Activated gamma-delta T cell treated with Interleukin-2 at 50 U/mL for 16 hours (primary cell): Measurements from ENCODE around the gene UNG.
"Not testable (repeated sequence)": the region's sequence is repeated elsewhere in the genome, so short reads cannot be mapped to it uniquely, and the experiment has no call there.

Experiments
- DNase-seq: peaks from one replicate; pipeline ENCODE4 v3.0.0-alpha.2; 2020

The UNG gene

GRCh38 chr12:109124878-109125648, 27.7 kb downstream of the UNG start:
- DNase-seq: no peak

- DNase-seq: no peak
Measured at GRCh38 chr12:109125791-109126190, 28.4 kb downstream of the UNG start.

GRCh38 chr12:109126784-109127183, 29.4 kb downstream of the UNG start:
- no peak for DNase-seq

DNA sequence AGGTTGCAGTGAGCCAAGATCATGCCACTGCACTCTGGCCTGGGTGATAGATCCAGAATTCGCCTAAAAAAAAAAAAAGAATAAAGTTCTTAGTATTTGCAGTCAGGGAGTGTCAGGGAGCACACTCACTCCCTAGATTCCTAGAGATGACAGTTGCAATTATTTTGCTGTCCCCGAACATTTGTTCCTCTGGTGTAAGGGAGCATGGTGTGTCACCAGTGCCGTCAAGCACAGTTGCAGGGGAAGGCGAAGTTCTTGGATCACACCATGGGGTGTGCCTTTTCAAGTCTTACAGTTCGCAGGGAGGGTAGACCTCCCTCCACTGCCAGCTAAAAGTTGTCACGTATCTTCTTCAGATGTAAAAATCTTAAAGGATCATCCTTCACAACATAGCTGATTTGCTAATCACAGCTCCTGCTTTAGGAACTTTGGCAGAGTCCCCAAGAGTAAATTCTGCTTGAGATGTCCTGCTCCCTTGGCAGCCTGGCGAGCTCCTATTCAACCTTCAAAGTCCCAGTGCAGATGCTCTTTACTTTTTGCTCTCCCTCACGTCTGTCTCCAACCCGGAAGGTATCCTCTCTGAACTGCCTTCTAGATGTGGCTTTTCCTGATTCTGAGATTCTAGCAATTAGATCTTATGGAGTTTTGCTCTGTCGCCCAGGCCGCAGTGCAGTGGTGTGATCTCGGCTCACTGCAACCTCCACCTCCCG, 30.3 kb downstream of the UNG start:
- no peak for DNase-seq

DNA sequence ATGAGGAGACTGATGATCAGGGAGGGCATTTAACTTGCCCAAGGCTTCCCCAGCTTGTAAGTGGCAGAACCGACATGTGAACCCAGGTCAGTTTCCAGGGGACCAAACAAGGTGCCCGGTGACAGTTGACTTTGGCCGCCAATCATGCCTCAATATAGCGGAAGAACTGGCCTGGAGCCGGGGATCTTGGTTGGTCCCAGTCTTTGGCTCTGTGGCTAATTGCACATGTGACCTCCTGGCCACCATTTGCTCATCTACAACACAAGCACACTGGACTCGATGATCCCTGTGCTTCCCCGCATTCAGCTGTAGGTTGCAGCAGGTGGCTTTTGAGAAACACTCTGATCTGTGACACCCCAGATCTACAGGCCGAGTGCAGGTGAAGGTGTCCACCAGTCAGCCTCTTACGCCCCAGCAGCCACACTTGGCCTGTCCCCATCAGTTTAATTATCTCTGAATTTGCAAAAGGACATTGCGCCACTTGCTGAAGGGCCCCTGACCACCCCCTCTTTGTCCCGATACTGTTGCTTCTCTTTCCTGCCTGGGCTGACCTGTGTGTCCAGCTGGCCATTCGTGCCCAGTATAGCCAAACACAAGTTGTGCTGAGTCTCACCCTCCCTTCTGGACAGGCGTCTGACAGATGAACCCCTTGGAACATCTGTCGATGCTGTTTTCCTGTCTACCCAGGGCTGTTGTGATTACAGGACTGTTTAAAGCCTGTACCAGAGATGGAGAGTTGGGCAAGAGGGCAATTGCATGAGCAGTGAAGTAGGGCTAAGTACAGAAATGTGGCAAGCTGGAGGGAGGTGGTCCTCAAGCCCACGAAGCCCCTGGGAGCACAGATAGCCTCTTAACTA, 33.1 kb downstream of the UNG start:
- DNase-seq: no peak

DNA sequence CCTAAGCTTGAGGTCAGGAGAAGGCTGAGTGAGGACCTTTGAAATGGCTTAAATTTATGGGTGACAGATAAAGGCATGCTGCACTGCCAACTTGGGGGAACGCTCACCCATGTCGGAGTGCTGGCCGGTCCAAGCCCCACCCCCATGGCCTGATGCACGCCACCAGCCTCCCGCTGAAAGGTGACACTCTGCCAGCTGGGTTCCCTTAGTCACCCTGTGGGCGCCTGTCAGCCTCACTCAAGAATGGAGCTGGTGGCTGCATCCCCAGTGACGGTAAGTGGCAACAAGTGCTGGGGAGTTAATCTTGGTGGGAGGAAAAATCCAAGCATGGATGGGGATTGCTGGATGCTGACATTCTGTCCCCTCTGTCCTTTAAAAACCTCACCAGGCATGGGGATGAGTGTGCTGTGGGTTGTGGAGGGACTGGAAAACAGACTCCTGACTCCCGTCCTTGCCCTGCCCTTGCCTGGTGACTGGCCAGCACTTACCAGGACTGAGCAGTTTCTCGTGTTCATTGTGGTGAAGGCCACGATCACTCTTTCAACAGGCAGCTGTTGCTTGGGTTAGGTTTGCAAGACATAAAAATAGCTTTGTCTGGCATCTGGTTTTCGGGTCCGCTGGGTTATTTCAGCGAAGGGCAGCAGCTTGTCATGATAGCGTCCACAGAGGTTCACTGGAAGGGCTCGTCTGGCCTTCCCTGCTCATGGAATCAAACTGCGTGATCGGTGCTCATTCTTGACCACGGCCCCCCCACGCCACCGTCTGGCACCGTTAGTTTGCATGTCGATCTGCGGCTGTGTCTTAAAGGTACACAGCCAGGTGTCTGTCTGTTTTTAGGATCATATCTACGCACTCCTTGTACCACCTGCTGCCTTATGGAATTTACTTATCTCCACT, 34.0 kb downstream of the UNG start:
- no peak for DNase-seq

DNA sequence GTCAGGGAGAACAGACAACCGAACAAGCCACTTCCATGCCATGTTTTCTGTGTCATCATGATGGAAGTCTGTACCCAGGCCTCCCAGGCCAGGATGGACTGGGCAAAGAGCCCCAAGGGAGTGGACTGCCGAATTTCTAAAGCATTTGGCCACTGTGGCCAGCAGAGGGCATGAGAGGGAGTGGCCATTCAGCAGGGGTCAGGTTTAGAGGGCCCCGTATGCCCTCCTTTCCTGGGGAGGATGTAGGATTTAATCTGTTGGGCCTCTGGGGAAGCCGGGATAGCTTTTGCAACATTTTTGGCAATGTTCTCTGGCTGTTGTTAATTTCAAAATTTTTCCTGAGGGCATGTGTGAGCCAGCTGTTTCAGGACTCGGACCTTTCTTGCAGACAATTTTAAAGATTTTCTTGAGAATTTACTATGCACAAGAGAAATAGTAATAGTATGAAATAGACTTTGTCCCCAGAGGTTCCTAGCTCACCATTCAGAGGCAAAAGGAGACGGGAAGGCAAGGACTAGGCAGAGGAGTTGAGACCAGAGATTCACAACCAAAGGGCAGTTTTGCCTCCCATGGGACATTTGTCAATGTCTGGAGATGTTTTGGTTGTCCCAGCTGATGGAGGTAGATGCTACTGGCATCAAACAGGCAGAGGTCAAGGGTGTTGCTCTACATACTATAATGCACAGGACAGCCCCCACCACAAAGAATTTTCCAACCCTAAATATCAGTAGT, 37.0 kb downstream of the UNG start:
- no peak for DNase-seq

- DNase-seq: no peak
Measured at GRCh38 chr12:109137055-109137454, 39.7 kb downstream of the UNG start.

DNA sequence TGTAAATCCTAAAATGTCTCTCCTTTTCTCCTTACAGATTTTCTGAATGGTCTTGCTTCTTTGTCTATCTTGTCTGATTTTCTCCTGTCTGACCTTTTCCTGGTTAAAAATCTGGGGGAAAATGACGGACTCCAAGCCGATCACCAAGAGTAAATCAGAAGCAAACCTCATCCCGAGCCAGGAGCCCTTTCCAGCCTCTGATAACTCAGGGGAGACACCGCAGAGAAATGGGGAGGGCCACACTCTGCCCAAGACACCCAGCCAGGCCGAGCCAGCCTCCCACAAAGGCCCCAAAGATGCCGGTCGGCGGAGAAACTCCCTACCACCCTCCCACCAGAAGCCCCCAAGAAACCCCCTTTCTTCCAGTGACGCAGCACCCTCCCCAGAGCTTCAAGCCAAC, 42.0 kb downstream of the UNG start:
- DNase-seq: no peak

- DNase-seq: no peak
Measured at GRCh38 chr12:109139791-109140190, 42.4 kb downstream of the UNG start.

- no peak for DNase-seq
Measured at GRCh38 chr12:109140560-109140959, 43.2 kb downstream of the UNG start.

DNA sequence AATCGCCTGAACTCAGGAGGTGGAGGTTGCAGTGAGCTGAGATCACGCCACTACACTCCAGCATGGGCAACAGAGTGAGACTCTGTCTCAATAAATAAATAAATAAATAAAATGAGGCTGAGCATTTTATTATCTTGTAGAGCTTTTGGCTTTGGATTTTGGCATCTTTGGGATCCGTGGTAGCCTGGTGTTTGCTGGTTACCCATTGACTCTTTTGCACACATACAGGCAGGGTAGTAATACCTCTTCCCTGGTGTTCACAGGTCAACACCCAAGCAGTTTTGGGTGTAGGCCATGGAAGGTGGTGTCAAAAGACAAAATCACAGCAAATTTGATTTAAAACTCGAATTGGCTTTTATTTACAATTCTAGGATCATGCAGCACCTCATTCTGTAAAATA, 46.8 kb downstream of the UNG start:
- DNase-seq: no peak

- DNase-seq: not testable (repeated sequence)
Measured at GRCh38 chr12:109147126-109147525, 49.7 kb downstream of the UNG start.

GRCh38 chr12:109147954-109148353, 50.6 kb downstream of the UNG start:
- no peak for DNase-seq

DNA sequence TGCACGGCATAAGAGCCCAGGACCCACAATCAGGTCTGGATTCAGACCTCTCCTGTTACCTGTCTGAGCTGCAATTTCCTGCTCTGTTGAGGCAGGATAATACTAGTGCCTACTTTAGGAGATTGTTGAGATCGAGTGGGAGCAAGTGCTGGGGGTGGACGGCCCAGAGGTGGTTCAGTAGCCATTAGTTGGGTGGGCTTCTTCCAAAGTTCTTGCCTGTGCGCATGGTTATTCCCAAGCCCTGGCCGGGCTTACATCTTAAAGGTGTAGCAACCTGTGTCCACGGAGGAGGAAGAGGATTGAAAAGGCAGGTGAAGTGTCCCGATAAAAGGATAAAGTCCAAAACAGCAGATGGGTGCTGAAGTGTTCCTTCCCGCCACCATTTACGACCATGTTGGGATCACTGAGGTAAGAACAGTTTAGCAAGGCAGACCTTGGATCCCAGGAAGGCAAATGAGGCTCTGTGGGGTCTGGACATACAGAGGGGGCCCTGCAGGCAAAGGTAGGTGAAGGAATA, 52.8 kb downstream of the UNG start:
- no peak for DNase-seq

DNA sequence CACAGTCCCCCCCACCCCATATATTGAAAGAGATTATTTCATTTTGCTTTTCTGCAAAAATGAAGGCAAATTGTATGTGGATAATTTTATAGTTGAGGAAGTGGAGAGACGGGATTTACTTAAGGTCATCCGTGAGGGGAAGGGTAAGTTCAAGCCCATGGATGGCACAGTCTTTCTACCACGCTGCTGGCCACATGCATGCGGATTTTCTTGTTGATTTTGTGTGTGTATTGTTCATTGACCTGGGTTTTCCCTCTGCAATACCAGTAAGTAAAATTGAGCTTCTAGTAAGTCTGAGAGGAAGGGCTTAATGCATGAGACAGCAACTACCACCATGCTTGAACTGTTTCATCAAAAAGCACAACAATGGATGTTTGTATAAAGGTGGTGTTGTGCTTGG, 54.1 kb downstream of the UNG start:
- no peak for DNase-seq

DNA sequence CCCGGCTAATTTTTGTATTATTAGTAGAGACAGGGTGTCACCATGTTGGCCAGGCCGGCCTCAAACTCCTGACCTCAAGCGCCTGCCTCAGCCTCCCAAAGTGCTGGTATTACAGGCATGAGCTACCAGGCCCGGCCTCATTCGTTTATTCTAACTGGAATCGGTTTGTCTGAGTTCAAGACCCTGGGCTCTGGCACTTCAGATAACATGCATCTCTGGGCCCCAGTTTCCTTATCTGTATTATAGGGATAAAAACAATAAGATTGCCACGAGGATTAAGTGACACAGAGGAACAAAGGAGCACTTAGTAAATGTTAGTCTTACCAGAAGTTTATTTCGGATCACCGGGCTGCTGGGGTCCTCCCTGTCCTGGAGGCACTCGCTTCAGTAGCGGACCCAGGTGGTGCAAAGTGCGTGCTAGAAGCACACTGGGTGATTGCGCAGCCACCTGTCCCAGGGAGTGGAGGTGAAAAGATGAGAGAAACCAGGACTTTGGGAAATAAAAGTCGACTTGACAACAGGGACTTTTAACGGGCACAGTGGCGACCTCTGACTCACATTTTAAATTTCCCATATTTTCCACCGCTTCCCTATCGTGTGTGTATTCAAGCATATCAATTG, 56.5 kb downstream of the UNG start:
- no peak for DNase-seq

- DNase-seq: peak; percentile 73
Measured at GRCh38 chr12:109154451-109155438, 57.3 kb downstream of the UNG start.

DNA sequence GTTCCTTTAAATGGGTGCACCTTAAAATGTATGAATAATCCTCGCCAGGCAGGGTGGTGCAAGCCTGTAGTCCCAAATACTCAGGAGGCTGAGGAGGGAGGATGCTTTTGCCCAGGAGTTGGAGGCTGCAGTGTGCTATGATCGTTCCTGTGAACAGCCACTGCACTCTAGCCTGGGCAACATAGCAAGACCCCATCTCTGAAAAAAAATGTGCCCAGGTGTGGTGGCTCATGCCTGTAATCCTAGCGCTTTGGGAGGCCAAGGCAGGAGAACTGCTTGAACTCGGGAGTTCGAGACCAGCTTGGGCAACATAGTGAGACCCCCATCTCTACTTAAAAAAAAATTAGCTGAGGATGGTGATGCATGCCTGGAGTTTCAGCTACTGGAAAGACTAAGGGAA, 58.6 kb downstream of the UNG start:
- DNase-seq: no peak

DNA sequence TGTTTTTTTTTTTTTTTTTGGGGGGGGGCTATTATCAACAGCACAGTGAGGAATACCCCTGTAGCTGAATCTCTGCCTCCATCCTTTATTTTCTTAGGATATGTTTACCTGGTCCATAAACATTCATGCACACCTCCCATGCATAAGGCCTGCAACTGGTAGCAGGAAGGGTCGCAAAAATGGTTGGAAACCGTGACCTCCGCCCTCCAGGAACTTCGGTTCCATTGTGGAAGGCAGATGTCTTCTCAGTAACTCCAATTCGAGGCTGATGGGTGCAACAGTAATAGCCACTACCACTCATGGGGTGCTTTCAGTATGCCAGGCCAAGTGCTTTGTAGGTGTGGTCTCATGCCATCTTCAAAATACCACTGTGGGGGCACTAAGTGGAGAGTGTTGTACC, 59.2 kb downstream of the UNG start:
- no peak for DNase-seq
